ENCODE data around the gene CWC27.

Gene CWC27

GRCh38 chr5:64773533-64773932 is 4.8 kb downstream of the CWC27 start:
- Mint-ChIP-seq H3K4me1 (peaks cover 19% of the 10 kb centered on the region), H3K27me3 (ENCODE audit: low read depth, poor library complexity) (no peaks in the 10 kb centered on the region), H3K4me3 (no peak overlapping the region), H3K9me3 (no peaks in the 10 kb centered on the region), H3K27ac (no peak overlapping the region), H3K36me3 (ENCODE audit: low read depth) (peaks cover 11% of the 10 kb centered on the region)
- no peak for DNase-seq
- no peak for TF ChIP-seq CTCF (IDR thresholded peaks at IDR 0.05)

GRCh38 chr5:64775291-64775690 is 6.6 kb downstream of the CWC27 start:
- no peak overlapping the region for H3K4me3 Mint-ChIP-seq
- H3K27me3 Mint-ChIP-seq (ENCODE audit: low read depth, poor library complexity), result no peaks in the 10 kb centered on the region
- peaks cover 9% of the 10 kb centered on the region for H3K4me1 Mint-ChIP-seq
- DNase-seq, result no peak
- no peak overlapping the region for H3K27ac Mint-ChIP-seq
- peaks cover 20% of the 10 kb centered on the region for H3K36me3 Mint-ChIP-seq (ENCODE audit: low read depth)
- no peaks in the 10 kb centered on the region for H3K9me3 Mint-ChIP-seq
- no peak for TF ChIP-seq CTCF (IDR thresholded peaks at IDR 0.05)

- Mint-ChIP-seq H3K9me3 (no peaks in the 10 kb centered on the region), H3K27ac (no peak overlapping the region), H3K4me1 (no peaks in the 10 kb centered on the region), H3K4me3 (no peak overlapping the region), H3K27me3 (ENCODE audit: low read depth, poor library complexity) (no peaks in the 10 kb centered on the region), H3K36me3 (ENCODE audit: low read depth) (peaks cover 18% of the 10 kb centered on the region)
- peak; percentile 77 for DNase-seq
- TF ChIP-seq CTCF (IDR thresholded peaks at IDR 0.05), result peak; percentile 87
These were observed 15.8 kb downstream of the CWC27 start for GRCh38 chr5:64784451-64785025.

GRCh38 chr5:64786372-64786771 is 17.6 kb downstream of the CWC27 start:
- no peaks in the 10 kb centered on the region for H3K9me3 Mint-ChIP-seq
- no peak overlapping the region for H3K27ac Mint-ChIP-seq
- H3K27me3 Mint-ChIP-seq (ENCODE audit: low read depth, poor library complexity), result no peaks in the 10 kb centered on the region
- no peaks in the 10 kb centered on the region for H3K4me1 Mint-ChIP-seq
- no peak for DNase-seq
- H3K36me3 Mint-ChIP-seq (ENCODE audit: low read depth), result peaks cover 11% of the 10 kb centered on the region
- no peak overlapping the region for H3K4me3 Mint-ChIP-seq
- no peak for TF ChIP-seq CTCF (IDR thresholded peaks at IDR 0.05)

- no peak for DNase-seq
- peak overlapping the region; percentile 13 for H3K27ac Mint-ChIP-seq
- H3K27me3 Mint-ChIP-seq (ENCODE audit: low read depth, poor library complexity), result no peaks in the 10 kb centered on the region
- no peak for TF ChIP-seq CTCF (IDR thresholded peaks at IDR 0.05)
- H3K4me1 Mint-ChIP-seq, result no peaks in the 10 kb centered on the region
- no peak overlapping the region for H3K4me3 Mint-ChIP-seq
- H3K9me3 Mint-ChIP-seq, result no peaks in the 10 kb centered on the region
- H3K36me3 Mint-ChIP-seq (ENCODE audit: low read depth), result peaks cover 11% of the 10 kb centered on the region
These were observed 19.4 kb downstream of the CWC27 start for GRCh38 chr5:64788156-64788555.

GRCh38 chr5:64789457-64789856 is 20.7 kb downstream of the CWC27 start:
- Mint-ChIP-seq H3K4me3 (no peak overlapping the region), H3K27ac (no peak overlapping the region), H3K36me3 (ENCODE audit: low read depth) (peaks cover 18% of the 10 kb centered on the region), H3K4me1 (no peaks in the 10 kb centered on the region), H3K9me3 (no peaks in the 10 kb centered on the region), H3K27me3 (ENCODE audit: low read depth, poor library complexity) (no peaks in the 10 kb centered on the region)
- no peak for TF ChIP-seq CTCF (IDR thresholded peaks at IDR 0.05)
- DNase-seq, result no peak
